HG03520 (cell line): Measurements from ENCODE around the gene FBXO48.
A peak's percentile ranks its signal among the peaks of the same experiment; 100 is the strongest.

Experiments
- ATAC-seq: cut with Tn5 transposase; IDR thresholded peaks from one replicate; pipeline ENCODE4 v1.9.1; 2021; ENCODE audit warnings: mild to moderate bottlenecking, moderate library complexity; ENCODE audit not compliant: unreplicated experiment

FBXO48 gene

DNA sequence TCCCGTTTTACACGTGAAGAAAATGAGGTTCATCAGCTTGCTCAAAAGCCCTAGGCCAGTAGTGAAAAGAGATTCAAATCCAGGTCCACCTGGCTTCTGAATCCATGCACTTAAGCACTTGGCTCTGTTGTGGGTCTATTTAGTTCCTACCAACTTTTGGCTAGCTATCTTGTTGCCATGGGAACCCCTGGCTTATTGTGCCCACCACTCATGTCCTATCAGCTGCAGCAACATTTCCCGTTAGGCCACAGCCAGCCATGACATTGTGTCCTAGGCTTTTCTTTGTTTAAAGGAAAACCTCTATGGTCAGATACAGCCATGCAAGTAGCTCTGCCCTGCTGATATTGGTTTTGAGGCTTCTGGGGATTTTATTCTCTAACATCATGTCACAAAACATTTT, 52.2 kb downstream of the FBXO48 start:
- no peak for ATAC-seq

DNA sequence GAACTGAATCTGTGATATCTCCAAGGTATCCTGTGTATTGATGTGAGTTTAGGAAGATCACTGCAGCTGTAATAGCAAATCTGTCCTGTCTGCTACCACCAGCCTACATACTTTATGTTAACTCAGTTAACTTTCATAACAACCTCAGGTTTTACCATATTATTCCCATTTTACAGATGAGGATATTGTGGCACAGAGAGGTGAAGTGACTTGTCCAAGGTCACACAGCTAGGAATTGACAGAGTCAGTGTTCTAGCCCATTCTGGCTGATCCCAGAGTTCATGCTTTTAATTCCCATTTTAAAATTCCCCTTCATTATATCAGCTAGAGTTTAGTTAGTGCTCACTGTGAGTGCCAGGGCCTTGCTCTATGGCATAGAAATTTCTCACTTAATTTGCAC, 52.6 kb downstream of the FBXO48 start:
- ATAC-seq = no peak

DNA sequence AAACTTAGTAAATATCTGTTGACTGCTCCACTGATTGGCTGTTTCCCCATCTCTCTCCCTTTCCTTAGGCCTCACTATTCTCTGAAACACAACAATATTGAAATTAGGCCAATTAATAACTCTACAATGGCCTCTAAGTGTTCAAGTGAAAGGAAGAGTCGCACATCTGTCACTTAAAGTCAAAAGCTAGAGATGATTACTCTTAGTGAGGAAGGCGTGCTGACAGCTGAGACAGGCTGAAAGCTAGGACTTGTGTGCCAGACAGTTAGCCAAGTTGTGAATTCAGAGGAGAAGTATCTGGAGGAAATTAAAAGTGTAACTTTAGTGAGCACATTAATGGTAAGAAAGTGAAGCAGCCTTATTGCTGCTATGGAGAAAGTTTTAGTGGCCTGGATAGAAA, 53.6 kb downstream of the FBXO48 start:
- no peak for ATAC-seq

DNA sequence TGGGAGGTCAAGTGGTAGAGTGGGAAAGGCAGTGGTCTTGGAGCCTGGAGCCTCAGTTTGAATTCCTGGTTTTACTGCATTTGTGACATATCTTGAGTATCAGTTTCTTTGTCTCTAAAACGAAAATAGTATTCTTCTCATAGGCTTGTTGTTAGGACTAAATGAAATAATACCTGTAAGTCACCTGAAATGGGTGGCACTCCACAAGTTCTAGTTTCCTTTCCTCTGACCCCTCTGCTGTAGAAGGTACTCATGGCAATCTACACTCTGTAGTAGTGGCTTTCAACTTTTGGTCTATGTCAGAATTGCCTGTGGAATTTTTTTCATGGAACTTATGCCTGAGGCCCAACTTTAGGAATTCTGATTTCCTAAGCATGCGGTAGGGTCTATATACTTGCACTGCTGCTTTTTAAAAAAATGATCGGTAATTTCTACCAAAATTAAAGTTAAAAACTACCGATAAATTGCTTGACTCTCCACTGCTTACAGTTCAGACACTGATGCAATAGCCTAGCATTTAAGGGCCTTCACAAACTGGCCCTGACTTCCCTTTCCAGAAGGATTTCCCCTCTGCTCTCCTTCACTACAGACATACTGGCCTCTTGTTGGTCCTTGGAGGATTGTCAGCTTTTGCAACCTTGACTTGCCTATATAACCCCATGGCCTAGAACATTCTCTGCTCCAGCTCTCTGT, 54.8 kb downstream of the FBXO48 start:
- ATAC-seq = peak; percentile 30

DNA sequence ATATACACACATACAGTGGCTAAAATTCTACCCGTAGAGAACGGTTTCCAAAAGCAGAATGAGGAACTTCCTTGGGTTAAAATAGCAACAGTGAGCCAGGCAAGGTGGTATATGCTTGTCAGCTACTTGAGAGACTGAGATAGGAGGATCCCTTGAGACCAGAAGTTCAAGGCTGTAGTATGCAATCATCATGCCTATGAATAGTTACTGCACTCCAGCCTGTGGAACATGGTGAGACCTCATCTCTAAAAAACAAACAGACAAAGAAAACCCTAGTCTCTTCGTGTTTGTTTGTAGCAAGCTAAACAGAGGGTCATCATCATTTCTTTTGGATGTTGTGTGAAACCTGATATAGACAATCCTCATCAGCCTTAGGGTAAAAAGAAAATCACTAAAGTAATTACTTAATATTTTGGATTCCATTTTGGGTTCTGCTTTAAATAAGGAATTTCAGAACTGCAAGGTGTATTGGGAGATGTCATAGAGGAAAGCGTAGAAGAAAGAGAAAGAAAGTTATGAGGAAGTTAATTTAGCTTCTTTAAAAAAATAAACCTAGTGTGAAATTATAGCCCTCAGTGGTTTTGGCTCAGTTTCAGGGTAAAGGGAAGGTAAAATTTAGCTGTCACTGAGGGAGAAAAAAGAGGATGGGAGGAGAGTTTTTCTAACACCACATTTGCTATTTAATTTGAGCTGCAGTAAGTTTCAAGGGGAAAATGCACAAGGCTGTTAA, 55.5 kb downstream of the FBXO48 start:
- peak; percentile 88 for ATAC-seq
